Right atrium auricular region (tissue), 2 donors: ENCODE measurements around the gene LPCAT3. TPM values are rescaled to one million over a fixed set of nuclear protein-coding genes. Genes with fewer than 3 reads are reported as not detected.

ENCODE experiments used
- DNase-seq: peaks from one replicate; pipeline ENCODE4 v3.0.0-alpha.2; 2019; ENCODE audit warnings: low spot score
- H3K27ac ChIP-seq, 2 donors: fragments of 200-600 bp; sonication (generic); 1 replicate in 1 of 2; 2 replicates in 1 of 2; pipeline ENCODE4 v1.5.1; 2016 to 2019
- H3K27me3 ChIP-seq, 2 donors: fragments of 200-600 bp; sonication (generic); one replicate each; pipeline versions ENCODE4 v1.5.1 to v1.6.0; 2017 to 2019
- H3K36me3 ChIP-seq: fragments of 200-600 bp; sonication (generic); one replicate; pipeline ENCODE4 v1.5.1; 2016
- H3K4me1 ChIP-seq, 2 donors: fragments of 200-600 bp; sonication (generic); one replicate each; pipeline versions ENCODE4 v1.5.1 to v1.6.0; 2017 to 2019
- H3K4me3 ChIP-seq, 2 donors: fragments of 200-600 bp; sonication (generic); 1 replicate in 1 of 2; 2 replicates in 1 of 2; pipeline ENCODE4 v1.5.1; 2017 to 2019; ENCODE audit warnings: mild to moderate bottlenecking in 1 of 2, moderate library complexity in 1 of 2
- H3K9me3 ChIP-seq, 2 donors: fragments of 200-600 bp; sonication (generic); one replicate each; pipeline ENCODE4 v1.5.1; 2019
- CTCF ChIP-seq, 2 donors: fragments of 200-600 bp; sonication (generic); IDR thresholded peaks; one replicate each; pipeline ENCODE4 v1.5.1; 2019; ENCODE audit warnings: antibody characterized with exemption in 2 of 2
- total RNA-seq, 2 donors: library from RNA; depleted of rRNA; stranded (reverse); fragments of >200 nt; gene quantifications; one replicate each; pipeline ENCODE4 v1.1.0, GENCODE V29; 2016

Gene LPCAT3
- total RNA-seq, 2 donors from 2014 or later: 20.0 to 33.3 TPM

- no peak for TF ChIP-seq CTCF (IDR thresholded peaks at IDR 0.05)
- Histone ChIP-seq H3K36me3 (peaks cover 11% of the 10 kb centered on the region), H3K27me3 (no peaks in the 10 kb centered on the region), H3K9me3 (no peaks in the 10 kb centered on the region), H3K27ac (no peak overlapping the region), H3K4me1 (peaks cover 0 to 39% of the 10 kb centered on the region in 2 donors), H3K4me3 (no peak overlapping the region)
- no peak for DNase-seq
Observed at GRCh38 chr12:6948873-6949594, 69.2 kb downstream of the LPCAT3 start.

DNA sequence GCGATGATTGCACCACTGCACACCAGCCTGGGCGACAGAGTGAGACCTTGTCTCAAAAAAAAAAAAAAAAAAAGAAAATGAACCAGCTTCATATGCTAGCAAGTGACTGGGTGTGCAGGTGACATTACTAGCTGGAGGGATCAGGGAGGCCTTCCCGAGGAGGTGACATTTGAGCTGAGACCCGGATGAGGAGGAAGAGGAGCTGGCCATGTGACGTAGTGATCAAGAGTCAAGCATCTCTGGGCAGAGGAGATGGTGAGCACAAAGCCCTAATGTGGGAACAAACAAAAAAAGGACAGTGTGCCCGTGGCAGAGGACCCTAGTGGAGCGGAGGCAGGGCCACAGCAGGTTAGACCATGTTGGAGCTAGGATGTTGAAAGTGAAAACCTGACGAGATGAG lies 70.7 kb downstream of the LPCAT3 start:
- DNase-seq: no peak
- no peaks in the 10 kb centered on the region for H3K27me3 ChIP-seq
- H3K9me3 ChIP-seq: no peaks in the 10 kb centered on the region
- TF ChIP-seq CTCF (IDR thresholded peaks at IDR 0.05): no peak
- no peak overlapping the region for H3K27ac ChIP-seq
- peaks cover 11% of the 10 kb centered on the region for H3K36me3 ChIP-seq
- no peak overlapping the region for H3K4me3 ChIP-seq
- H3K4me1 ChIP-seq: peaks cover 0 to 36% of the 10 kb centered on the region in 2 donors

DNA sequence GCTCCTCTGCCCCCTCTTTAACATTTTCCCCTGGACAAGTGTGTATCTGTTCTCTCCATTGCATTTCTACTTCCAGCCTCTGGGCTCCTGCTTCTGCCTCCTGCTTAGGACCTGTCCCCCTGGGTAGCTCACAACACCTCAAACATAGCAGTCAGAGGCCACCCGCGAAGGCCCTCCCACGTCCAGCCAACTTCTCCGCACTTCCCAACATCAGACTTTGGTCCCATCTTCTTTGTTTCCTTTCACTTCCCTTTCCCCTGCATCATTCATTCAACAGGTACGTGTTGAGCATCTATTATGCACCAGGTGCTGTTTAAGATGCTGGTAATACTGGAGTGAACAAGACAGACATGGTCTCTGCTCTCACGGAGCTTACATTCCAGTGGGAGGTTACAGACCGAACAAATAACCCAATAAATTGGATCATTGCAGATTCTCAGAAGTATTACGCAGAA lies 71.3 kb downstream of the LPCAT3 start:
- peaks cover 11% of the 10 kb centered on the region for H3K36me3 ChIP-seq
- no peak overlapping the region for H3K27ac ChIP-seq
- H3K9me3 ChIP-seq: no peaks in the 10 kb centered on the region
- H3K4me3 ChIP-seq: peak overlapping the region in 1 of 2 donors; percentile 24
- DNase-seq: no peak
- peaks cover 0 to 33% of the 10 kb centered on the region in 2 donors for H3K4me1 ChIP-seq
- no peaks in the 10 kb centered on the region for H3K27me3 ChIP-seq
- TF ChIP-seq CTCF (IDR thresholded peaks at IDR 0.05): no peak

GRCh38 chr12:6946033-6946919 lies 72.0 kb downstream of the LPCAT3 start:
- no peak for DNase-seq
- TF ChIP-seq CTCF (IDR thresholded peaks at IDR 0.05): no peak
- Histone ChIP-seq H3K27ac (no peak overlapping the region), H3K9me3 (no peaks in the 10 kb centered on the region), H3K4me1 (peaks cover 0 to 35% of the 10 kb centered on the region in 2 donors), H3K27me3 (no peaks in the 10 kb centered on the region), H3K4me3 (peak overlapping the region in 1 of 2 donors; percentile 24), H3K36me3 (peaks cover 11% of the 10 kb centered on the region)

DNA sequence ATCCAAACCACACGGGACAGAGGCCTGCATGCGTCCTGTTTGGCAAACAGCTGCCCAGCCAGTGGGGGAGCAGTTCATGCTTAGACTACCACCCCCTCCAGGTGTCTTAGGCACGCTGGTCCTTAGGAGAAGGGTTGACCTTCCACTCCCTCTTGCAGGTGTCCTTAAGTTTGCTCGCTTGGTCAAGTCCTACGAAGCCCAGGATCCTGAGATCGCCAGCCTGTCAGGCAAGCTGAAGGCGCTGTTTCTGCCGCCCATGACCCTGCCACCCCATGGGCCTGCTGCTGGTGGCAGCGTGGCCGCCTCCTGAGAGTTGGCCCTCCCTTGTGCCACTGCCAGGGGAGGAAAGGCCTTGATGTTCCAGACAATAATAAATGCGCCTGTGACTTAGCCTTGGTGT lies 72.7 kb downstream of the LPCAT3 start:
- peaks cover 11% of the 10 kb centered on the region for H3K36me3 ChIP-seq
- no peak overlapping the region for H3K4me3 ChIP-seq
- H3K27ac ChIP-seq: no peak overlapping the region
- H3K9me3 ChIP-seq: no peaks in the 10 kb centered on the region
- DNase-seq: no peak
- no peaks in the 10 kb centered on the region for H3K27me3 ChIP-seq
- no peak for TF ChIP-seq CTCF (IDR thresholded peaks at IDR 0.05)
- H3K4me1 ChIP-seq: peaks cover 0 to 37% of the 10 kb centered on the region in 2 donors
